SK-N-SH treated with all-trans-retinoic acid at 6 μM for 48 hours (cell line): ENCODE measurements around the gene KEAP1.

ENCODE experiments used
- CSDC2 ChIP-seq: fragments of 250-450 bp; sonication (Bioruptor Pico); IDR thresholded peaks from 2 replicates; pipeline ENCODE4 v1.5.0; 2020; ENCODE audit warnings: mild to moderate bottlenecking, moderate library complexity
- ESRRG ChIP-seq: fragments of 250-450 bp; sonication (Bioruptor Pico); IDR thresholded peaks from 2 replicates; pipeline ENCODE4 v1.6.1; 2021; ENCODE audit warnings: mild to moderate bottlenecking
- RARB ChIP-seq: fragments of 250-450 bp; sonication (Bioruptor Pico); IDR thresholded peaks from 2 replicates; pipeline ENCODE4 v1.8.0; 2021; ENCODE audit warnings: mild to moderate bottlenecking, moderate library complexity

DNA sequence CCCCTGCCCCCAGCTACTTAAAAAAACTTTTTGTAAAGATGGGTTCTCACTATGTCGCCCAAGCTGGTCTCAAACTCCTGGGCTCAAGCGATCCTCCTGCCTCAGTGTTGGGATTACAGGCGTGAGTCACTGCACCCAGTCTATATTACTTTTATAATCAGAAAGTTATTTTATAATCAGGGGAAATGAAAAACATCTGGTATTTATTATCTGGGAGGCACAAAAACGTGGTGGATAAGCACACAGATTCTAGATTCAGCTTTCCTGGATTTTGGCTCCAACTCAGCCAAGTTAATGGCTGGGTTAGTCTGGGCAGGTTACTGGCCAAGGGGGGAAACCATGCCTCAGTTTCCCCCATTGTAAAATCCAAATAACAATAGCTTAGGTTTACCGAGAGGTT lies 24.7 kb downstream of the KEAP1 start:
- TF ChIP-seq ESRRG (CRISPR knock-in tag) = no peak
- no peak for TF ChIP-seq RARB (CRISPR knock-in tag)
- TF ChIP-seq CSDC2 = no peak
